ENCODE measurements around the gene ST6GALNAC6.
A peak's percentile ranks its signal among the peaks of the same experiment; 100 is the strongest.

The ST6GALNAC6 gene

GRCh38 chr9:127916720-127917581 lies 17.5 kb upstream of the ST6GALNAC6 start, which contains the start of gene ST6GALNAC4:
Gene ST6GALNAC4, minus strand, starts transcription at chr9:127917041. Its CDS starts 622 bp downstream, at chr9:127916419.
- peak; percentile 93 for DNase-seq (ENCODE audit: low read depth)

GRCh38 chr9:127915801-127916719 lies 16.7 kb upstream of the ST6GALNAC6 start:
- DNase-seq (ENCODE audit: low read depth), result no peak

GRCh38 chr9:127915325-127915752 lies 15.9 kb upstream of the ST6GALNAC6 start:
- no peak for DNase-seq (ENCODE audit: low read depth)

GRCh38 chr9:127913682-127914081 lies 14.3 kb upstream of the ST6GALNAC6 start:
- no peak for DNase-seq (ENCODE audit: low read depth)

GRCh38 chr9:127912882-127913281 lies 13.5 kb upstream of the ST6GALNAC6 start:
- DNase-seq (ENCODE audit: low read depth), result no peak

- DNase-seq (ENCODE audit: low read depth), result no peak
Observed at GRCh38 chr9:127912296-127912695, 12.9 kb upstream of the ST6GALNAC6 start.

- no peak for DNase-seq (ENCODE audit: low read depth)
Observed at GRCh38 chr9:127910613-127911205, 11.3 kb upstream of the ST6GALNAC6 start.

GRCh38 chr9:127909839-127910273 lies 10.5 kb upstream of the ST6GALNAC6 start:
- no peak for DNase-seq (ENCODE audit: low read depth)

GRCh38 chr9:127908660-127908926 lies 9.2 kb upstream of the ST6GALNAC6 start:
- no peak for DNase-seq (ENCODE audit: low read depth)

GRCh38 chr9:127907867-127908659 lies 8.7 kb upstream of the ST6GALNAC6 start:
- DNase-seq (ENCODE audit: low read depth), result no peak

GRCh38 chr9:127905788-127906191 lies 6.4 kb upstream of the ST6GALNAC6 start:
- peak; percentile 58 for DNase-seq (ENCODE audit: low read depth)

GRCh38 chr9:127905004-127905728 lies 5.8 kb upstream of the ST6GALNAC6 start:
- peak; percentile 56 for DNase-seq (ENCODE audit: low read depth)

GRCh38 chr9:127904561-127905003 lies 5.2 kb upstream of the ST6GALNAC6 start:
- DNase-seq (ENCODE audit: low read depth), result no peak

GRCh38 chr9:127903557-127904475 lies 4.4 kb upstream of the ST6GALNAC6 start:
- DNase-seq (ENCODE audit: low read depth), result peak; percentile 48

GRCh38 chr9:127898433-127899127 lies 823 bp downstream of the ST6GALNAC6 start:
- DNase-seq (ENCODE audit: low read depth), result no peak

- no peak for DNase-seq (ENCODE audit: low read depth)
Observed at GRCh38 chr9:127897193-127897692, 2.2 kb downstream of the ST6GALNAC6 start.

- no peak for DNase-seq (ENCODE audit: low read depth)
Observed at GRCh38 chr9:127896395-127897192, 2.8 kb downstream of the ST6GALNAC6 start.

GRCh38 chr9:127895811-127896210 lies 3.6 kb downstream of the ST6GALNAC6 start:
- DNase-seq (ENCODE audit: low read depth), result no peak
